T1000 (cell line): ENCODE results near the gene AK4.

Experiments
- DNase-seq: peaks from one replicate; lab custom pipeline; 2025; ENCODE audit warnings: mixed read lengths; lab: John Stamatoyannopoulos, UW

AK4 gene

GRCh38 chr1:65278376-65279069, 130.5 kb downstream of the AK4 start:
- DNase-seq, result no peak

GRCh38 chr1:65279070-65279779, 131.2 kb downstream of the AK4 start:
- no peak for DNase-seq
